ENCODE data around the gene TTC31. TPM values are rescaled to one million over a fixed set of nuclear protein-coding genes. Genes with fewer than 3 reads are reported as not detected.
"Not testable (repeated sequence)": the region's sequence is repeated elsewhere in the genome, so short reads cannot be mapped to it uniquely, and the experiment has no call there.

TTC31 gene
- total RNA-seq (2014; rRNA removed; shearing (Covaris generic)) = 10.0 and 13.6 TPM in 2 replicates

GRCh38 chr2:74482801-74483674, at the start of gene TTC31, which contains the start of gene CCDC142:
TSS of gene TTC31 (plus strand) at chr2:74483081. CDS start at chr2:74483096, 15 bp downstream.
TSS of gene CCDC142 (minus strand) at chr2:74482998. CDS start at chr2:74482837, 161 bp downstream.
- peak; percentile 94 for DNase-seq (ENCODE audit: low read depth)

GRCh38 chr2:74436111-74436805, 46.6 kb upstream of the TTC31 start:
- DNase-seq (ENCODE audit: low read depth) = no peak

GRCh38 chr2:74436848-74437695, 45.8 kb upstream of the TTC31 start:
- no peak for DNase-seq (ENCODE audit: low read depth)

- DNase-seq (ENCODE audit: low read depth) = no peak
These were observed 44.6 kb upstream of the TTC31 start for GRCh38 chr2:74438248-74438647.

GRCh38 chr2:74439373-74439772, 43.5 kb upstream of the TTC31 start:
- DNase-seq (ENCODE audit: low read depth) = no peak

- peak; percentile 34 for DNase-seq (ENCODE audit: low read depth)
These were observed 43.0 kb upstream of the TTC31 start for GRCh38 chr2:74439803-74440377.

GRCh38 chr2:74440378-74441169, 42.3 kb upstream of the TTC31 start:
- peak; percentile 78 for DNase-seq (ENCODE audit: low read depth)

GRCh38 chr2:74441170-74441689, 41.7 kb upstream of the TTC31 start:
- no peak for DNase-seq (ENCODE audit: low read depth)

GRCh38 chr2:74441690-74442482, 41.0 kb upstream of the TTC31 start, which contains the start of gene RTKN:
TSS of gene RTKN (minus strand) at chr2:74441937. CDS start at chr2:74441816, 121 bp downstream.
- no peak for DNase-seq (ENCODE audit: low read depth)

- DNase-seq (ENCODE audit: low read depth) = not testable (repeated sequence)
These were observed 40.2 kb upstream of the TTC31 start for GRCh38 chr2:74442483-74443297.

- peak; percentile 34 for DNase-seq (ENCODE audit: low read depth)
These were observed 38.2 kb upstream of the TTC31 start for GRCh38 chr2:74444498-74445318.

GRCh38 chr2:74447230-74447999, 35.5 kb upstream of the TTC31 start:
- DNase-seq (ENCODE audit: low read depth) = no peak

GRCh38 chr2:74448771-74449170, 34.1 kb upstream of the TTC31 start:
- DNase-seq (ENCODE audit: low read depth) = no peak

- no peak for DNase-seq (ENCODE audit: low read depth)
These were observed 32.2 kb upstream of the TTC31 start for GRCh38 chr2:74450570-74451190.

GRCh38 chr2:74454654-74455511, 28.0 kb upstream of the TTC31 start, which contains the start of gene INO80B:
TSS of gene INO80B (plus strand) at chr2:74455087. CDS start at chr2:74455117, 30 bp downstream.
- peak; percentile 94 for DNase-seq (ENCODE audit: low read depth)

Measured in M059J (cell line).